H54 (cell line): Measurements from ENCODE around the gene HDAC9.

Experiments used
- DNase-seq: peaks from one replicate; pipeline ENCODE4 v3.0.0; 2011; ENCODE audit warnings: low spot score, mixed read lengths; ENCODE audit not compliant: insufficient read length
- FAIRE-seq: peaks from 3 replicates; lab custom pipeline; 2011; peaks lifted over from hg19 to GRCh38; lab: Jason Lieb, UNC
- POLR2A ChIP-seq: IDR thresholded peaks from 2 replicates; pipeline ENCODE4 v1.6.1; 2011; ENCODE audit warnings: low read depth, mild to moderate bottlenecking, low read length

Gene HDAC9

GRCh38 chr7:18792871-18793595, 297.5 kb downstream of the HDAC9 start:
- no peak for FAIRE-seq
- no peak for DNase-seq
- no peak for TF ChIP-seq POLR2A

- FAIRE-seq (no peak), DNase-seq (no peak)
- no peak for TF ChIP-seq POLR2A
These were observed 300.7 kb downstream of the HDAC9 start for GRCh38 chr7:18796216-18796615.

- peak; percentile 95 for FAIRE-seq
- no peak for TF ChIP-seq POLR2A
- DNase-seq, result no peak
These were observed 302.7 kb downstream of the HDAC9 start for GRCh38 chr7:18798088-18798906.

GRCh38 chr7:18799899-18800298, 304.4 kb downstream of the HDAC9 start:
- DNase-seq, result no peak
- no peak for TF ChIP-seq POLR2A
- no peak for FAIRE-seq

GRCh38 chr7:18803923-18804322, 308.4 kb downstream of the HDAC9 start:
- DNase-seq, result no peak
- no peak for TF ChIP-seq POLR2A
- peak; percentile 69 for FAIRE-seq

- no peak for TF ChIP-seq POLR2A
- DNase-seq, result no peak
- peak; percentile 50 for FAIRE-seq
These were observed 310.6 kb downstream of the HDAC9 start for GRCh38 chr7:18806177-18806576.

- DNase-seq (no peak), FAIRE-seq (peak; percentile 97)
- no peak for TF ChIP-seq POLR2A
These were observed 312.5 kb downstream of the HDAC9 start for GRCh38 chr7:18808026-18808425.

- FAIRE-seq, result peak; percentile 36
- DNase-seq, result no peak
These were observed 319.9 kb downstream of the HDAC9 start for GRCh38 chr7:18815261-18815960.

GRCh38 chr7:18820981-18821380, 325.4 kb downstream of the HDAC9 start:
- DNase-seq, result no peak
- TF ChIP-seq POLR2A, result no peak
- no peak for FAIRE-seq

More at GRCh38 chr7:18815261-18815960, 319.9 kb downstream of the HDAC9 start:
- TF ChIP-seq POLR2A, result no peak

- FAIRE-seq (no peak), DNase-seq (no peak)
- TF ChIP-seq POLR2A, result no peak
These were observed 326.0 kb downstream of the HDAC9 start for GRCh38 chr7:18821554-18821953.

- FAIRE-seq (no peak), DNase-seq (no peak)
- no peak for TF ChIP-seq POLR2A
These were observed 328.6 kb downstream of the HDAC9 start for GRCh38 chr7:18824157-18824556.

GRCh38 chr7:18828260-18828993, 332.9 kb downstream of the HDAC9 start:
- no peak for TF ChIP-seq POLR2A
- DNase-seq (no peak), FAIRE-seq (no peak)

GRCh38 chr7:18828994-18829857, 333.7 kb downstream of the HDAC9 start:
- no peak for TF ChIP-seq POLR2A
- DNase-seq (no peak), FAIRE-seq (no peak)
